Left lung (tissue), 10 donors: ENCODE data around the gene KIF26B. TPM values are rescaled to one million over a fixed set of nuclear protein-coding genes. Genes with fewer than 3 reads are reported as not detected.

Experiments used
- ATAC-seq: fragments of 200-7000 bp; cut with Tn5 transposase; one replicate; pipeline ENCODE4 v1.9.1; 2020; ENCODE audit warnings: moderate library complexity
- DNase-seq, 4 donors: peaks; one replicate each; pipeline ENCODE4 v3.0.0-alpha.2; 2013 to 2020
- H3K27ac ChIP-seq, 2 donors: fragments of 200-600 bp; sonication (generic) in 1 of 2; one replicate each; pipeline versions ENCODE4 v1.5.0 to v1.8.0; 2020 to 2021
- H3K27me3 ChIP-seq, 2 donors: fragments of 200-600 bp; sonication (generic) in 1 of 2; one replicate each; pipeline versions ENCODE4 v1.5.0 to v1.8.0; 2020 to 2021
- H3K36me3 ChIP-seq, 2 donors: fragments of 200-600 bp; sonication (generic) in 1 of 2; one replicate each; pipeline versions ENCODE4 v1.5.0 to v1.8.0; 2020 to 2021
- H3K4me1 ChIP-seq, 2 donors: fragments of 200-600 bp; one replicate each; pipeline ENCODE4 v1.8.0; 2021
- H3K4me3 ChIP-seq, 2 donors: fragments of 200-600 bp; sonication (generic) in 1 of 2; one replicate each; pipeline versions ENCODE4 v1.5.0 to v1.8.0; 2020 to 2021; ENCODE audit warnings: mild to moderate bottlenecking in 1 of 2
- H3K9me3 ChIP-seq, 2 donors: fragments of 200-600 bp; sonication (generic) in 1 of 2; one replicate each; pipeline versions ENCODE4 v1.5.0 to v1.8.0; 2020 to 2021
- intact Hi-C, 2 donors: fragments of 100-400 bp; cut with DNase I; formaldehyde crosslinking; loops; one replicate each; pipeline versions ENCODE4 v1.11.2 to v1.14.2; 2022
- polyA plus RNA-seq, 6 donors: library from polyadenylated mRNA; unstranded; fragments of 120-200 nt; gene quantifications; one replicate each; pipeline ENCODE4 v1.2.1, GENCODE V29; 2013; ENCODE audit not compliant: insufficient read length in 6 of 6
- total RNA-seq, 2 donors: library from RNA; stranded (reverse); fragmentation: NEBNext Ultra II Directional; extraction: Animal tissue kit (Norgen Biotek cat#: 25700); gene quantifications; one replicate each; pipeline ENCODE4 v1.2.1, GENCODE V29; 2021
- TF ChIP-seq, protein P1 (sequence below), 2 donors: fragments of 200-600 bp; sonication (generic) in 1 of 2; IDR thresholded peaks; one replicate each; pipeline versions ENCODE4 v1.5.0 to v1.8.0; 2021; ENCODE audit warnings: antibody characterized with exemption in 2 of 2
- donor health status: DM: no; HTN: yes; CAD: no.
- donor health status: DM: no; HTN: no; CAD: no.

KIF26B gene
- total and polyA plus RNA-seq, 8 donors, result 3.9 to 28.3 (median 6.5) TPM

DNA sequence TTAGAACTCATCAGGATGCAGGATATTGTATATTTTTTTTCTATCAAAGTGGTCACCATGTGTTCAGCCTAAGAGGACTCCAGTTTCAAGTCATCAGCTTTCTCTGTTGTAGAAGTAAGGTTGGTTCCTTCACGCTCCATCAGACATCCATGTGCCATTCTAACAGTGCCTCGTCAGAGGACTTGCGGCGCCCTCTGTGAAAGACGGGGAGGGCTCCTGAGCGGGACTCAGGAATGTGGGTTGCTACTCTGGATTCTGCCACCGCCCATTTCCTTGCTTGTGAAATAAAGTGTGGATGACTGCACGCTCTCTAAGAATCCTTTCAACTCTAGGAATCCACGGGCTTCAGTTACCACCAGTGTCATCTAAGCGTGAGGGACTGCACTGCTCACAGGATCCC, 593.5 kb downstream of the KIF26B start:
- DNase-seq, result no peak
- Histone ChIP-seq H3K36me3 (peaks cover 0 to 4% of the 10 kb centered on the region in 2 donors), H3K9me3 (peaks cover 0 to 4% of the 10 kb centered on the region in 2 donors), H3K27me3 (no peaks in the 10 kb centered on the region), H3K27ac (no peak overlapping the region), H3K4me3 (no peak overlapping the region), H3K4me1 (peaks cover 0 to 2% of the 10 kb centered on the region in 2 donors)
- TF ChIP-seq, protein P1, sequence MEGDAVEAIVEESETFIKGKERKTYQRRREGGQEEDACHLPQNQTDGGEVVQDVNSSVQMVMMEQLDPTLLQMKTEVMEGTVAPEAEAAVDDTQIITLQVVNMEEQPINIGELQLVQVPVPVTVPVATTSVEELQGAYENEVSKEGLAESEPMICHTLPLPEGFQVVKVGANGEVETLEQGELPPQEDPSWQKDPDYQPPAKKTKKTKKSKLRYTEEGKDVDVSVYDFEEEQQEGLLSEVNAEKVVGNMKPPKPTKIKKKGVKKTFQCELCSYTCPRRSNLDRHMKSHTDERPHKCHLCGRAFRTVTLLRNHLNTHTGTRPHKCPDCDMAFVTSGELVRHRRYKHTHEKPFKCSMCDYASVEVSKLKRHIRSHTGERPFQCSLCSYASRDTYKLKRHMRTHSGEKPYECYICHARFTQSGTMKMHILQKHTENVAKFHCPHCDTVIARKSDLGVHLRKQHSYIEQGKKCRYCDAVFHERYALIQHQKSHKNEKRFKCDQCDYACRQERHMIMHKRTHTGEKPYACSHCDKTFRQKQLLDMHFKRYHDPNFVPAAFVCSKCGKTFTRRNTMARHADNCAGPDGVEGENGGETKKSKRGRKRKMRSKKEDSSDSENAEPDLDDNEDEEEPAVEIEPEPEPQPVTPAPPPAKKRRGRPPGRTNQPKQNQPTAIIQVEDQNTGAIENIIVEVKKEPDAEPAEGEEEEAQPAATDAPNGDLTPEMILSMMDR (IDR thresholded peaks at IDR 0.05), result no peak
- intact Hi-C loops, result no loop called here
- no peak for ATAC-seq

DNA sequence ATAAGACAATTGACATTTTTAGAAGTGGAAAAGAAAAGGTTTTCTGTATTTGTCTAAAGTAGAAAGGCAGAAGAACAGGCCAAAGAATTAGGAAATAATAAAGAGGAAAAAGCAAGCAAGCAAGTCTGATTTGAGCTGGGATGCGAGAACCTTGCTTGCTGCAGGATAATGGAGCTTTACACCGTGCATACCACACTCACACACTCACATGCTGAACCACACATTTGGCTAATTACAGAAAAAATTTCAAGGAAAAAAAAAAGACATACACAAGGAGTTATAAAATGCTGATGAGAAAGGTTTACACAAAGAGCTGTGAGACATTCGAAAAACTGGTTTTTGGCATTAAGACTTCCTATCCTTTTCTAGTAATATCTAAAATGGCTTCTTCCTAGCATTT, 593.9 kb downstream of the KIF26B start:
- peaks cover 0 to 4% of the 10 kb centered on the region in 2 donors for H3K9me3 ChIP-seq
- H3K4me1 ChIP-seq, result peaks cover 0 to 2% of the 10 kb centered on the region in 2 donors
- ATAC-seq (no peak), DNase-seq (no peak)
- TF ChIP-seq, protein P1 (IDR thresholded peaks at IDR 0.05), result no peak
- H3K4me3 ChIP-seq, result no peak overlapping the region
- no peak overlapping the region for H3K27ac ChIP-seq
- H3K27me3 ChIP-seq, result no peaks in the 10 kb centered on the region
- peaks cover 0 to 4% of the 10 kb centered on the region in 2 donors for H3K36me3 ChIP-seq
- intact Hi-C loops, result no loop called here

DNA sequence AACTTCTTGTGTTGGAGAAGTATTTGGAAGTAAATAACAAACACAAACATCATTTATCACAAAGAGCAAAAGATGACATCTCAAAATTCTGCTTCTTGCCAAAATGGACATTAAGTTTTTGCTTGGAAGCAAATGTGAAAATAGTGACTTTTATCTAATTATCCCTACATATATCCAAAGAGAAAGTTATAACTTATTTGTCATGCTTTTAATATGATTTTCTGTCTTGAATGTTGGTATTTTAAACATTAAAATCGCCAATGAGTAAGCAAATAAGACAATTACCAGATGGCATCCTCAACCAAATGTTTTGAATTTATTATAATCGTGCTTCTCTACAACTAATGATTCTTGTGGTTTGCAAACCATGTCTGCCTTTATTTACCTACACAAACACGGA, 594.3 kb downstream of the KIF26B start:
- H3K36me3 ChIP-seq, result peaks cover 0 to 4% of the 10 kb centered on the region in 2 donors
- H3K4me1 ChIP-seq, result peaks cover 0 to 2% of the 10 kb centered on the region in 2 donors
- H3K27me3 ChIP-seq, result no peaks in the 10 kb centered on the region
- DNase-seq (no peak), ATAC-seq (no peak)
- H3K4me3 ChIP-seq, result no peak overlapping the region
- intact Hi-C loops, result no loop called here
- TF ChIP-seq, protein P1 (IDR thresholded peaks at IDR 0.05), result no peak
- no peak overlapping the region for H3K27ac ChIP-seq
- peaks cover 0 to 4% of the 10 kb centered on the region in 2 donors for H3K9me3 ChIP-seq

DNA sequence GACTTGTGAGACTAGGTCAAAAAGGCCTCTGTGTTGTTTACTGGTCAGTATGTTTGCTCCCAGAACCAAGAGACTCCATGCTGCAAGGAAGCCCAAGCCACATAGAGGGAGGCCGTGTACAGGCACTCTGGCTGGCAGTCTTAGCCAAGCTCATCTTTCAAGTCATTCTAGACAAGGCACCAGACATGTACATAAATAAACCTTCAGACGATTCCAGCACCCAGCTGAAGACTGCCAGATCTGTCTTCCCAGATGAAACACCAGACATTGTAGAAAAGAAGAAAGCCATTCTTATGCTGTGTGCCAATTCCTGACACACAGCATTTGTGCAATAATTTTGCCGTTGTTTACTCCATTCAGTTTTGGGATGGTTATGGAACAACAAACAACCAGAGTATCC, 595.5 kb downstream of the KIF26B start:
- ATAC-seq (no peak), DNase-seq (no peak)
- Histone ChIP-seq H3K4me3 (no peak overlapping the region), H3K9me3 (peaks cover 0 to 6% of the 10 kb centered on the region in 2 donors), H3K4me1 (peaks cover 0 to 2% of the 10 kb centered on the region in 2 donors), H3K36me3 (peaks cover 0 to 4% of the 10 kb centered on the region in 2 donors), H3K27me3 (no peaks in the 10 kb centered on the region), H3K27ac (no peak overlapping the region)
- TF ChIP-seq, protein P1 (IDR thresholded peaks at IDR 0.05), result no peak
- intact Hi-C loops, result no loop called here

DNA sequence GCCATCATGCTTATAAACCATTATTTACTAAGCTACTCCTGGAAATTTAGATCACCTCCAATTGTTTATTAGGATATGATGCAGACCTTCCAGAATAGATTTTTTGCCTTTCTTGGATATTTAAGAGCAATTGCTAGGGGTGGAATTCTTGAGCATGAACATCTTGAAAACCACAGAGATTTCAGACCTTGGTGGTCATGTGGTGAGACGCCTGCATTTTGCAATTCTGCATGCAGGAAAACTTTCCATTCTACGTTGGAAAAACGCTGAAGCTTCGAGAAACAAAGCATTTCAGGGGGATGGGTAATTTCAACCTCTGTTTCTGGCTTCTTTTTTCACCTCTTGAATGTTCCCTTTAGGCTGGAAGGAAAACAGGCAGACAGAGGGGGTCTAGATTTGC, 596.3 kb downstream of the KIF26B start:
- H3K4me3 ChIP-seq, result no peak overlapping the region
- H3K36me3 ChIP-seq, result peaks cover 0 to 4% of the 10 kb centered on the region in 2 donors
- intact Hi-C loops, result no loop called here
- ATAC-seq, result no peak
- H3K27me3 ChIP-seq, result no peaks in the 10 kb centered on the region
- H3K9me3 ChIP-seq, result peaks cover 0 to 14% of the 10 kb centered on the region in 2 donors
- peaks cover 0 to 2% of the 10 kb centered on the region in 2 donors for H3K4me1 ChIP-seq
- DNase-seq, result no peak
- TF ChIP-seq, protein P1 (IDR thresholded peaks at IDR 0.05), result no peak
- H3K27ac ChIP-seq, result peak overlapping the region in 1 of 2 donors; percentile 62
